Peyer's patch (tissue), 4 donors: ENCODE measurements around the gene GNG3. TPM values are rescaled to one million over a fixed set of nuclear protein-coding genes. Genes with fewer than 3 reads are reported as not detected.
"Not testable (repeated sequence)": the region's sequence is repeated elsewhere in the genome, so short reads cannot be mapped to it uniquely, and the experiment has no call there.

Experiments used
- DNase-seq, 3 donors: peaks; one replicate each; pipeline ENCODE4 v3.0.0-alpha.2; 2017 to 2019
- H3K27ac ChIP-seq, 4 donors: fragments of 200-600 bp; sonication (generic); one replicate each; pipeline ENCODE4 v1.5.1; 2016 to 2019
- H3K27me3 ChIP-seq, 2 donors: fragments of 200-600 bp; sonication (generic); one replicate each; pipeline ENCODE4 v1.5.1; 2019
- H3K36me3 ChIP-seq, 3 donors: fragments of 200-600 bp; sonication (generic); one replicate each; pipeline ENCODE4 v1.5.1; 2016 to 2019
- H3K4me1 ChIP-seq, 4 donors: fragments of 200-600 bp; sonication (generic); one replicate each; pipeline ENCODE4 v1.5.1; 2016 to 2019
- H3K4me3 ChIP-seq, 4 donors: fragments of 200-600 bp; sonication (generic); 1 replicate in 3 of 4; 2 replicates in 1 of 4; pipeline ENCODE4 v1.5.1; 2016 to 2019; ENCODE audit warnings: mild to moderate bottlenecking in 1 of 4
- H3K9me3 ChIP-seq, 4 donors: fragments of 200-600 bp; sonication (generic); one replicate each; pipeline ENCODE4 v1.5.1; 2016 to 2019; ENCODE audit warnings: mild to moderate bottlenecking in 1 of 4
- POLR2A ChIP-seq, 2 donors: fragments of 450-650 bp; IDR thresholded peaks; one replicate each; pipeline ENCODE4 v1.5.1; 2017; ENCODE audit warnings: antibody characterized with exemption in 2 of 2, mild to moderate bottlenecking in 2 of 2, moderate library complexity in 2 of 2
- total RNA-seq, 4 donors: library from RNA; depleted of rRNA; stranded (reverse); fragments of >200 nt; gene quantifications; one replicate each; pipeline ENCODE4 v1.1.0, GENCODE V29; 2016
- TF ChIP-seq, protein P1 (sequence below), 6 experiments: fragments of 450-650 bp in 4 of 6; fragments of 200-600 bp in 2 of 6; sonication (generic) in 1 of 6; IDR thresholded peaks; one replicate each; pipeline ENCODE4 v1.5.1; 2017 to 2019; ENCODE audit warnings: antibody characterized with exemption in 6 of 6, mild to moderate bottlenecking in 3 of 6, moderate library complexity in 1 of 6

Gene GNG3
- total RNA-seq, 4 donors from 2014 or later, result not detected

DNA sequence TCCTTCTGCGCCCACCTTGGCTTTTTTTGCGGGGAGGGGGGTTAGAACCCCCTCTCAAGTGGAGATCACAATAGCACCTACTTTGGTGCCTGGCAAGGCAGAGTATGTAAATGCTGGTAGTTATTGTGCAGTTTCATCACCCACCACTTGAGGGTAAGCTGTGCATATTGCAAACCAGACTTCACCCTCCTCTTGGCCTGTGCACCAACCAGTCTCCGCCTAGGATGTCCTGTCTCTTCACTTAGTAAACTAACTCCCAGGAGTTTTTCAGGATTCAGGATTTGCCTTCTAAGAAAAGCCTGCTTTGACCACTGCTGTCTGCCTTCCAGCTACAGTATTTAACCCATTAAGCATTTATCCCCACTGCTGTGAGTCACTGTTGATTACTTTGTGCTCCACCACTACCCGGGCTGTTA, 26.6 kb upstream of the GNG3 start:
- Histone ChIP-seq H3K9me3 (no peaks in the 10 kb centered on the region), H3K4me3 (no peak overlapping the region), H3K4me1 (peaks cover 0 to 23% (median 4%) of the 10 kb centered on the region in 4 donors), H3K36me3 (peaks cover 0 to 22% (median 0%) of the 10 kb centered on the region in 3 donors), H3K27me3 (no peaks in the 10 kb centered on the region), H3K27ac (peak overlapping the region in 1 of 4 donors; percentile 4)
- DNase-seq, result peak in 1 of 3 donors; percentile 69
- peak in 1 of 2 donors; percentile 19 for TF ChIP-seq POLR2A (IDR thresholded peaks at IDR 0.05)
- TF ChIP-seq, protein P1, sequence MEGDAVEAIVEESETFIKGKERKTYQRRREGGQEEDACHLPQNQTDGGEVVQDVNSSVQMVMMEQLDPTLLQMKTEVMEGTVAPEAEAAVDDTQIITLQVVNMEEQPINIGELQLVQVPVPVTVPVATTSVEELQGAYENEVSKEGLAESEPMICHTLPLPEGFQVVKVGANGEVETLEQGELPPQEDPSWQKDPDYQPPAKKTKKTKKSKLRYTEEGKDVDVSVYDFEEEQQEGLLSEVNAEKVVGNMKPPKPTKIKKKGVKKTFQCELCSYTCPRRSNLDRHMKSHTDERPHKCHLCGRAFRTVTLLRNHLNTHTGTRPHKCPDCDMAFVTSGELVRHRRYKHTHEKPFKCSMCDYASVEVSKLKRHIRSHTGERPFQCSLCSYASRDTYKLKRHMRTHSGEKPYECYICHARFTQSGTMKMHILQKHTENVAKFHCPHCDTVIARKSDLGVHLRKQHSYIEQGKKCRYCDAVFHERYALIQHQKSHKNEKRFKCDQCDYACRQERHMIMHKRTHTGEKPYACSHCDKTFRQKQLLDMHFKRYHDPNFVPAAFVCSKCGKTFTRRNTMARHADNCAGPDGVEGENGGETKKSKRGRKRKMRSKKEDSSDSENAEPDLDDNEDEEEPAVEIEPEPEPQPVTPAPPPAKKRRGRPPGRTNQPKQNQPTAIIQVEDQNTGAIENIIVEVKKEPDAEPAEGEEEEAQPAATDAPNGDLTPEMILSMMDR (IDR thresholded peaks at IDR 0.05), result peak; percentile 24 to 72 (median 55)

GRCh38 chr11:62682518-62682917, 25.0 kb upstream of the GNG3 start:
- no peak for DNase-seq
- H3K27ac ChIP-seq, result no peak overlapping the region
- H3K4me3 ChIP-seq, result no peak overlapping the region
- H3K27me3 ChIP-seq, result no peaks in the 10 kb centered on the region
- peaks cover 0 to 15% (median 3%) of the 10 kb centered on the region in 4 donors for H3K4me1 ChIP-seq
- H3K9me3 ChIP-seq, result no peaks in the 10 kb centered on the region
- H3K36me3 ChIP-seq, result peaks cover 0 to 5% (median 0%) of the 10 kb centered on the region in 3 donors
- no peak for TF ChIP-seq POLR2A (IDR thresholded peaks at IDR 0.05)
- TF ChIP-seq, protein P1 (IDR thresholded peaks at IDR 0.05), result no peak

GRCh38 chr11:62687508-62688396, 19.7 kb upstream of the GNG3 start:
- peaks cover 0 to 8% (median 0%) of the 10 kb centered on the region in 4 donors for H3K4me1 ChIP-seq
- no peak for DNase-seq
- no peaks in the 10 kb centered on the region for H3K9me3 ChIP-seq
- peaks cover 0 to 25% (median 0%) of the 10 kb centered on the region in 3 donors for H3K36me3 ChIP-seq
- no peak for TF ChIP-seq POLR2A (IDR thresholded peaks at IDR 0.05)
- TF ChIP-seq, protein P1 (IDR thresholded peaks at IDR 0.05), result no peak
- no peaks in the 10 kb centered on the region for H3K27me3 ChIP-seq
- H3K27ac ChIP-seq, result peak overlapping the region in 1 of 4 donors; percentile 1
- peak overlapping the region in 3 of 4 donors; percentile 8 to 28 (median 27) for H3K4me3 ChIP-seq

DNA sequence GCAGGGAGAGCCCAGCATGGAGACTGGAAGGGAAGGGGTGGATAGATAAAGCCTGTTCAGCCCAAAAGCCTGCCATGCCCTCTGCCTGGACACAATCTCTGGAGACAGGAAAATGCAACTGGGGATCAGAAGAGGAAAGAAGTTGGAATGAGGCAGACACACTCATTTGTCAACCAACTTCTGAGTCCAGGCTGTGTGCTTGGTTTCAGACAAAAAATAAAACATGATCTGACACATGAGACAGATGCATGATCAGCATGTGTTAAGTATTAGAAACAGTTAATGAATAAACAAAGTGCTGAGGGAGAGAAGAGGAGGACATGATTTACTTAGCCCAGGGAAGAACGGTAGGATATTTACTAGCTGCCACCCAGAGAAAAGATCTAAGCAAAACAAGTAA, 19.0 kb upstream of the GNG3 start:
- peaks cover 0 to 8% (median 0%) of the 10 kb centered on the region in 4 donors for H3K4me1 ChIP-seq
- peaks cover 0 to 32% (median 0%) of the 10 kb centered on the region in 3 donors for H3K36me3 ChIP-seq
- no peak for DNase-seq
- no peaks in the 10 kb centered on the region for H3K27me3 ChIP-seq
- peak overlapping the region in 2 of 4 donors; percentile 8 to 27 for H3K4me3 ChIP-seq
- TF ChIP-seq POLR2A (IDR thresholded peaks at IDR 0.05), result no peak
- TF ChIP-seq, protein P1 (IDR thresholded peaks at IDR 0.05), result no peak
- no peaks in the 10 kb centered on the region for H3K9me3 ChIP-seq
- H3K27ac ChIP-seq, result peak overlapping the region in 1 of 4 donors; percentile 74

DNA sequence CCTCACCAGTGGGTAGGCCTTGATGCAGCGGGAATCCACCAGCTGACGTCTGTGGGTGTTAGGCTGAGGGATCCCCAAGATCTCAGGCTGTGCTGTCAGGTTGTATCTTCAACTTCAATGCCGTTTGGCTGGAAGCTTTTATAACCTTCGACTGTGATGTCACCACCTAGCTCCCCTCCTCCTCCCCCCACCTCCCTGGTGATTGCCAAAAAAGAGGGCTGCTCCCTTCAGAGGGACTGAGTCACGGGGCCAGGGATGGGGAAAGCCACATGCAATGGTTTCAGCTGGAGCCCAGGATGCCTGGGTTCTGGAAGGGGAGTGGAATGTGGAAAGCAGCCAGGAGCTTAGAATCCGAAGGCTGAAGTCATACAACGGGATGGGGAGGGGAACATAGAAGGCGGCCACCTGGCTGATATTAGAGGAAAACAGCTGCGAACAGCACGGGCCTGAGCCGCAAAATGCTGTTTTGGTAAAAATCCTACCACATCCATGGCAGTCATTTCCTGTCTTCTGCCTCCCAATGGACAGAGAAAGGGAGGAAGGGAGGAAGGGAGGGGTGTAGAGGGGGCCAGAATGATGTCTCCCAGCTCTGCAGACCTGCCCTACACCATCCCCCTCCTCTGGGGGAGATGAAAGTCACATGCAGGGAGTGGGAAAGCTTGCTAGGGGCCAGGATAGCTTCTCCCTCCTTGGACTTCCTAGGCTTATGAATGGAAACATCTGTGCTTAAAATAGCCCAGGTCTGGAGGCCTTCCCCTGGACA, 17.9 kb upstream of the GNG3 start, which contains the start of gene LRRN4CL:
Gene LRRN4CL (minus strand): TSS at position 110 of the 763 bp plus-strand sequence. CDS start 1,022 bp downstream, outside the sequence.
- no peak for TF ChIP-seq POLR2A (IDR thresholded peaks at IDR 0.05)
- H3K27ac ChIP-seq, result peak within 1 kb of the TSS in 3 of 4 donors; percentile 23 to 74 (median 60)

DNA sequence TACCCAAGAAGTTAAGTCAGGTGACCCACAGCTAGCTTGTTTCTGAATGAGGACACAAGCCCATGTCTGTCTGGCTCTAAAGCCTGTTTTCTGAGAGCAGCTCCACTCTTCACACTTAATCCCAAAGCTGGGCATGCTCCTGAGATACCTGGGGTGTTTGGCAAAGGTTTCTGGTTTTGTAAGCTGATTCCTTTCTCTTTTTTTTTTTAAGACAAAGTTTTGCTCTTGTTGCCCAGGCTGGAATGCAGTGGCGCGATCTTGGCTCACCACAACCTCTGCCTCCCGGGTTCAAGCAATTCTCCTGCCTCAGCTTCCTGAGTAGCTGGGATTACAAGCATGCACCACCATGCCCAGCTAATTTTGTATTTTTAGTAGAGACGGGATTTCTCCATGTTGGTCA, 13.9 kb upstream of the GNG3 start:
- DNase-seq, H3K4me3 ChIP-seq, H3K27me3 ChIP-seq, H3K27ac ChIP-seq, H3K4me1 ChIP-seq, H3K9me3 ChIP-seq: not testable (repeated sequence)
- H3K36me3 ChIP-seq, result peaks cover 0 to 34% (median 0%) of the 10 kb centered on the region in 3 donors

More for the DNA sequence above, 17.9 kb upstream of the GNG3 start, which contains the start of gene LRRN4CL:
- peaks cover 0 to 34% (median 0%) of the 10 kb centered on the region in 3 donors for H3K36me3 ChIP-seq
- DNase-seq, result peak in 1 of 3 donors; percentile 80
- H3K9me3 ChIP-seq, result no peaks in the 10 kb centered on the region
- H3K4me3 ChIP-seq, result peak within 1 kb of the TSS in 2 of 4 donors; percentile 11 to 27
- H3K27me3 ChIP-seq, result no peaks in the 10 kb centered on the region
- peaks cover 0 to 8% (median 0%) of the 10 kb centered on the region in 4 donors for H3K4me1 ChIP-seq
